ENCODE data around the gene AIFM3.

AIFM3 gene

DNA sequence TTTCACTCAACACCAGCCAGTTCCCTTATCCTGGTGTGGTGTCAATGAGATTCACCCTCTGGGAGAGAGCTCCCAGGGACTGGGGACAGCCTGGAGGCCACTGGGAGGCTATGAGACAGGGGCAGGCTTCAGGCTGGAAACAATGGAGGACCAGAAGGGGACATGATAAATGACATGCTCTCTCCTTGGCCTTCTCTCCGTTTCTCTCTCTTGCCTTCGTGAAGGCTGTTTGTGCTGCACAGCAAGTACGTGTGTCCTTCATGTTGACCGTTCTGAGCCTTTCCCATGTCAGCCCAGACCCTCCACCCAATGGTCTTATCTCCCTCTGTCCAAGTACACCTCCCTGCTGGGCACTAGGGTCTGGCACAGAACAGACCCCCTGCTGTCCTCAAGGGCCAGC lies 13.5 kb downstream of the AIFM3 start:
- Histone ChIP-seq H3K27me3 (ENCODE audit: control insufficient read depth in 1 of 2, insufficient read depth in 2 of 2, low read length in 2 of 2) (no peaks in the 10 kb centered on the region), H3K27ac (ENCODE audit: low read depth, low read length) (no peak overlapping the region), H3K36me3 (ENCODE audit: insufficient read depth, low read length) (peaks cover 10% of the 10 kb centered on the region), H3K4me1 (ENCODE audit: insufficient read depth, low read length) (peaks cover 30% of the 10 kb centered on the region), H3K4me3 (ENCODE audit: low read depth in 1 of 2, low read length in 2 of 2) (peak overlapping the region in 1 of 2 donors; percentile 49), H3K9me3 (ENCODE audit: low read length) (no peaks in the 10 kb centered on the region), H3K9ac (ENCODE audit: low read length) (no peak overlapping the region)

GRCh38 chr22:20980938-20981722 lies 14.1 kb downstream of the AIFM3 start:
- peak overlapping the region; percentile 96 for H3K27ac ChIP-seq (ENCODE audit: low read depth, low read length)
- no peaks in the 10 kb centered on the region for H3K9me3 ChIP-seq (ENCODE audit: low read length)
- peak overlapping the region; percentile 89 for H3K9ac ChIP-seq (ENCODE audit: low read length)
- no peaks in the 10 kb centered on the region for H3K27me3 ChIP-seq (ENCODE audit: control insufficient read depth in 1 of 2, insufficient read depth in 2 of 2, low read length in 2 of 2)
- H3K4me3 ChIP-seq (ENCODE audit: low read depth in 1 of 2, low read length in 2 of 2), result peak overlapping the region; percentile 79 to 89
- peaks cover 17% of the 10 kb centered on the region for H3K36me3 ChIP-seq (ENCODE audit: insufficient read depth, low read length)
- H3K4me1 ChIP-seq (ENCODE audit: insufficient read depth, low read length), result peaks cover 30% of the 10 kb centered on the region

DNA sequence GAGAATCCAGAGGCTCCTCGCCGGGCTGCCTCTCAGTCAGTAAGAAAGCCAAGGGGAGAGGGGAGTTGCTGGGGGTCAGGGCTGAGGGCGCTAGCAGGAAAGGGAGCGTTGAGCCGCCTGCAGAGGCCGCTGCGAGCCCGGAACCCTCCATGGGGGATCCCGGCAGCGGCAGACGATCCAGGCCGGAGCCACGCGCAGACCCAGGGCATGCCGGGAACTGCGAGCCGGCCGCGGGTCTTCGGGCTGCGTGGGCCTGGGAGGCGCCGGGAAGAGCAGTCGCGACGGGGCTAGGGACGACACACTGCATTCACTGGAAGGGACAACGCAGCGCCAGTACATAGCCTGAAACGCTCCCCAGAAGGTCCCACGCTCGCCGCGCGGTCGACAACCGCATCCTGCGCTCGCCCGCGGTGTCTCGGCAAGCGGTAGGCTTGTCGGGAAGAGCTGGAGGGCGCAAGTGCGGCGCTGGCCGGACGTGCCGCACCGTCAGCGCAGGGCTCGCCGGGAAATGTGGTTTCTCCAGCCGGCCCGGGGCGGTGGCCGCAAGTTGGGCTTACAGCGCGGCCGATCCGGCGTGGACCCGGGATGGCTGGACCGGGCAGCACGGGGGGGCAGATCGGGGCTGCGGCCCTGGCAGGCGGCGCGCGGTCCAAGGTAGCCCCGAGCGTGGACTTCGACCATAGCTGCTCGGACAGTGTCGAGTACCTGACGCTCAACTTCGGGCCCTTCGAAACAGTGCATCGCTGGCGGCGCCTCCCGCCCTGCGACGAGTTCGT lies 14.9 kb downstream of the AIFM3 start, which contains the start of gene LZTR1:
Gene LZTR1 (plus strand): TSS at position 511 of the 776 bp plus-strand sequence. CDS start 75 bp downstream, at position 586.
- peaks cover 24% of the 10 kb centered on the region for H3K36me3 ChIP-seq (ENCODE audit: insufficient read depth, low read length)
- peak within 1 kb of the TSS; percentile 96 for H3K27ac ChIP-seq (ENCODE audit: low read depth, low read length)
- peaks cover 30% of the 10 kb centered on the region for H3K4me1 ChIP-seq (ENCODE audit: insufficient read depth, low read length)
- peak within 1 kb of the TSS; percentile 89 for H3K9ac ChIP-seq (ENCODE audit: low read length)
- H3K4me3 ChIP-seq (ENCODE audit: low read depth in 1 of 2, low read length in 2 of 2), result peak within 1 kb of the TSS; percentile 79 to 89
- no peaks in the 10 kb centered on the region for H3K27me3 ChIP-seq (ENCODE audit: control insufficient read depth in 1 of 2, insufficient read depth in 2 of 2, low read length in 2 of 2)
- no peaks in the 10 kb centered on the region for H3K9me3 ChIP-seq (ENCODE audit: low read length)

- peaks cover 26% of the 10 kb centered on the region for H3K36me3 ChIP-seq (ENCODE audit: insufficient read depth, low read length)
- H3K27ac ChIP-seq (ENCODE audit: low read depth, low read length), result peak overlapping the region; percentile 96
- H3K9me3 ChIP-seq (ENCODE audit: low read length), result no peaks in the 10 kb centered on the region
- H3K4me3 ChIP-seq (ENCODE audit: low read depth in 1 of 2, low read length in 2 of 2), result peak overlapping the region; percentile 79 to 89
- no peaks in the 10 kb centered on the region for H3K27me3 ChIP-seq (ENCODE audit: control insufficient read depth in 1 of 2, insufficient read depth in 2 of 2, low read length in 2 of 2)
- peaks cover 30% of the 10 kb centered on the region for H3K4me1 ChIP-seq (ENCODE audit: insufficient read depth, low read length)
- peak overlapping the region; percentile 82 for H3K9ac ChIP-seq (ENCODE audit: low read length)
Observed at GRCh38 chr22:20982563-20982882, 15.5 kb downstream of the AIFM3 start.

GRCh38 chr22:20983081-20983771 lies 16.2 kb downstream of the AIFM3 start:
- peak overlapping the region; percentile 82 for H3K9ac ChIP-seq (ENCODE audit: low read length)
- peak overlapping the region in 1 of 2 donors; percentile 89 for H3K4me3 ChIP-seq (ENCODE audit: low read depth in 1 of 2, low read length in 2 of 2)
- H3K36me3 ChIP-seq (ENCODE audit: insufficient read depth, low read length), result peaks cover 33% of the 10 kb centered on the region
- H3K9me3 ChIP-seq (ENCODE audit: low read length), result no peaks in the 10 kb centered on the region
- H3K27ac ChIP-seq (ENCODE audit: low read depth, low read length), result peak overlapping the region; percentile 96
- peaks cover 30% of the 10 kb centered on the region for H3K4me1 ChIP-seq (ENCODE audit: insufficient read depth, low read length)
- no peaks in the 10 kb centered on the region for H3K27me3 ChIP-seq (ENCODE audit: control insufficient read depth in 1 of 2, insufficient read depth in 2 of 2, low read length in 2 of 2)

- Histone ChIP-seq H3K27me3 (ENCODE audit: control insufficient read depth in 1 of 2, insufficient read depth in 2 of 2, low read length in 2 of 2) (no peaks in the 10 kb centered on the region), H3K9ac (ENCODE audit: low read length) (no peak overlapping the region), H3K9me3 (ENCODE audit: low read length) (no peaks in the 10 kb centered on the region), H3K4me3 (ENCODE audit: low read depth in 1 of 2, low read length in 2 of 2) (no peak overlapping the region), H3K36me3 (ENCODE audit: insufficient read depth, low read length) (peaks cover 41% of the 10 kb centered on the region), H3K4me1 (ENCODE audit: insufficient read depth, low read length) (peaks cover 17% of the 10 kb centered on the region), H3K27ac (ENCODE audit: low read depth, low read length) (no peak overlapping the region)
Observed at GRCh38 chr22:20985720-20986119, 18.7 kb downstream of the AIFM3 start.

- no peak overlapping the region for H3K27ac ChIP-seq (ENCODE audit: low read depth, low read length)
- H3K9ac ChIP-seq (ENCODE audit: low read length), result no peak overlapping the region
- peaks cover 48% of the 10 kb centered on the region for H3K36me3 ChIP-seq (ENCODE audit: insufficient read depth, low read length)
- no peaks in the 10 kb centered on the region for H3K27me3 ChIP-seq (ENCODE audit: control insufficient read depth in 1 of 2, insufficient read depth in 2 of 2, low read length in 2 of 2)
- H3K9me3 ChIP-seq (ENCODE audit: low read length), result no peaks in the 10 kb centered on the region
- H3K4me3 ChIP-seq (ENCODE audit: low read depth in 1 of 2, low read length in 2 of 2), result no peak overlapping the region
- H3K4me1 ChIP-seq (ENCODE audit: insufficient read depth, low read length), result peaks cover 11% of the 10 kb centered on the region
Observed at GRCh38 chr22:20986365-20986764, 19.3 kb downstream of the AIFM3 start.

DNA sequence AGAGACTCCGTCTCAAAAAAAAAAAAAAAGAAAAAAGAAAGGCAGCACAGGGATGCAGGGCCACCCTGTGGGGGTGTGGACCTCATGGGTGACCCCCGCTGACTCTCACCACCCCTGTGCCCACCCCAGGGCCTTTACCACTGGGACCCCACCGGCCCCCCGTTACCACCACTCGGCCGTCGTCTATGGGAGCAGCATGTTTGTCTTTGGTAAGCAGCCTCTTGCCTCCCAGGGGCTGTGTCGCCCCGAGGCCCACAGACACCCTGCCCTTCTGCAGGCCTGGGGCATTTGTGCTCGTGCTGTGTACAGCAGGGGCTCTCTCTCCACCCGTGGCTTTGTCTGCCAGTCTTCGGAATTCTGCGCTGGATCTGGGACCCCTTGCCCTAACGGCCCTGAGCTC lies 20.3 kb downstream of the AIFM3 start:
- peaks cover 9% of the 10 kb centered on the region for H3K4me1 ChIP-seq (ENCODE audit: insufficient read depth, low read length)
- peaks cover 58% of the 10 kb centered on the region for H3K36me3 ChIP-seq (ENCODE audit: insufficient read depth, low read length)
- H3K4me3 ChIP-seq (ENCODE audit: low read depth in 1 of 2, low read length in 2 of 2), result no peak overlapping the region
- H3K27ac ChIP-seq (ENCODE audit: low read depth, low read length), result no peak overlapping the region
- H3K9ac ChIP-seq (ENCODE audit: low read length), result no peak overlapping the region
- no peaks in the 10 kb centered on the region for H3K9me3 ChIP-seq (ENCODE audit: low read length)
- H3K27me3 ChIP-seq (ENCODE audit: control insufficient read depth in 1 of 2, insufficient read depth in 2 of 2, low read length in 2 of 2), result no peaks in the 10 kb centered on the region

DNA sequence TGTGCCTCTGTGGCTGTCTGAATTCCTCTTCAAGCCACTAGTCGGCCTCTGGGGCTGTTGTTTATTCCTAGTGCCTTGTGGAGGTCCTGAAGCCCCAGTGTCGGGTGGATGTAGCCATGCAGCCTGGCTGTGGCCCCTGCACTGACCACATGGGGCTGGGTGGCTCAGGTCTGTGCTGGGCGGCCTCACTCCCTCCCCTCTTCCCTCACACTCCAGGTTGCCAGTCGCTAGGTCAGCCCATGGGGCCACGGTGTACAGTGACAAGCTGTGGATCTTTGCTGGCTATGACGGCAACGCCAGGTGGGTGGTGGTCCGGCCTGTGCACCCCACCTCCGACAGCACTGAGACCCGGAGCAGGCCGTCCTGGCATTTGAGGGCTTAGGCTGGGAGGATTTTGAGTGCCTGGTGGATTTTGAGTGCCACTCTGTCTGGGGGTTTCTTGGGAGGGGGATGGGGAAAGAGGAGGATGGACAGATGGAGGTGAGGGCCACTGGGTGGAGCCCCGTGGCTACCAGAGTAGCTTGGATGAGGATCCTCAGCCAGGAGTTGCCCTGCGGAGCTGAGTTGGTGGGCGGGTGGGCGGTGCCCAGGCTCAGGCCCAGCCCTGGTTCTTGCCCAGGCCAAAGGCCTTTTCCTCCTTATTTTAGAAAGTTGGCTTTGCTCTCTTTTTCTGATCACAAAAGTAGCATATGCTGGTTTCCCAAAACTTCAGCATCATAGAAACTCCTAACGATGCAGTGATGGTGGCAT lies 21.7 kb downstream of the AIFM3 start:
- Histone ChIP-seq H3K4me1 (ENCODE audit: insufficient read depth, low read length) (no peaks in the 10 kb centered on the region), H3K27ac (ENCODE audit: low read depth, low read length) (no peak overlapping the region), H3K36me3 (ENCODE audit: insufficient read depth, low read length) (peaks cover 64% of the 10 kb centered on the region), H3K9me3 (ENCODE audit: low read length) (no peaks in the 10 kb centered on the region), H3K4me3 (ENCODE audit: low read depth in 1 of 2, low read length in 2 of 2) (no peak overlapping the region), H3K27me3 (ENCODE audit: control insufficient read depth in 1 of 2, insufficient read depth in 2 of 2, low read length in 2 of 2) (no peaks in the 10 kb centered on the region), H3K9ac (ENCODE audit: low read length) (no peak overlapping the region)

GRCh38 chr22:20989323-20990138 lies 22.5 kb downstream of the AIFM3 start:
- H3K27ac ChIP-seq (ENCODE audit: low read depth, low read length), result no peak overlapping the region
- H3K9me3 ChIP-seq (ENCODE audit: low read length), result no peaks in the 10 kb centered on the region
- no peak overlapping the region for H3K4me3 ChIP-seq (ENCODE audit: low read depth in 1 of 2, low read length in 2 of 2)
- H3K27me3 ChIP-seq (ENCODE audit: control insufficient read depth in 1 of 2, insufficient read depth in 2 of 2, low read length in 2 of 2), result no peaks in the 10 kb centered on the region
- H3K36me3 ChIP-seq (ENCODE audit: insufficient read depth, low read length), result peaks cover 63% of the 10 kb centered on the region
- H3K9ac ChIP-seq (ENCODE audit: low read length), result no peak overlapping the region
- no peaks in the 10 kb centered on the region for H3K4me1 ChIP-seq (ENCODE audit: insufficient read depth, low read length)
